HG02588 (cell line): Measurements from ENCODE around the gene HSH2D.

Source experiments
- ATAC-seq: cut with Tn5 transposase; IDR thresholded peaks from one replicate; pipeline ENCODE4 v1.9.1; 2021; ENCODE audit warnings: mild to moderate bottlenecking, moderate library complexity; ENCODE audit not compliant: unreplicated experiment

The HSH2D gene

GRCh38 chr19:16191216-16191908, 47.9 kb downstream of the HSH2D start:
- ATAC-seq: no peak

GRCh38 chr19:16193466-16193865, 50.0 kb downstream of the HSH2D start:
- no peak for ATAC-seq

GRCh38 chr19:16197188-16197621, 53.7 kb downstream of the HSH2D start:
- ATAC-seq: no peak

GRCh38 chr19:16197622-16198369, 54.3 kb downstream of the HSH2D start, which contains the start of gene AP1M1:
Gene AP1M1 (plus strand): TSS chr19:16197911. CDS start chr19:16198027, 116 bp downstream.
- peak; percentile 83 for ATAC-seq

GRCh38 chr19:16198370-16198651, 54.8 kb downstream of the HSH2D start:
- no peak for ATAC-seq

GRCh38 chr19:16199275-16199932, 55.9 kb downstream of the HSH2D start:
- ATAC-seq: no peak

GRCh38 chr19:16200038-16201010, 56.8 kb downstream of the HSH2D start:
- no peak for ATAC-seq

- ATAC-seq: no peak
Measured at GRCh38 chr19:16201011-16201391, 57.5 kb downstream of the HSH2D start.

- no peak for ATAC-seq
Measured at GRCh38 chr19:16202320-16203255, 59.1 kb downstream of the HSH2D start.

GRCh38 chr19:16203256-16204004, 59.9 kb downstream of the HSH2D start:
- no peak for ATAC-seq

GRCh38 chr19:16204005-16204294, 60.5 kb downstream of the HSH2D start:
- no peak for ATAC-seq

GRCh38 chr19:16205205-16206045, 61.9 kb downstream of the HSH2D start:
- ATAC-seq: no peak

GRCh38 chr19:16206046-16206605, 62.6 kb downstream of the HSH2D start:
- ATAC-seq: no peak

GRCh38 chr19:16206637-16207036, 63.2 kb downstream of the HSH2D start:
- no peak for ATAC-seq

GRCh38 chr19:16207063-16207462, 63.6 kb downstream of the HSH2D start:
- no peak for ATAC-seq

GRCh38 chr19:16207490-16208025, 64.1 kb downstream of the HSH2D start:
- no peak for ATAC-seq
